Measurements from ENCODE around the gene NOP56.
A peak's percentile ranks its signal among the peaks of the same experiment; 100 is the strongest.
"Not testable (repeated sequence)": the region's sequence is repeated elsewhere in the genome, so short reads cannot be mapped to it uniquely, and the experiment has no call there.

The NOP56 gene

GRCh38 chr20:2652724-2653555 lies 508 bp downstream of the NOP56 start:
- no peak for DNase-seq

GRCh38 chr20:2653556-2654383 lies 1.3 kb downstream of the NOP56 start:
- no peak for DNase-seq

- no peak for DNase-seq
These were observed 2.0 kb downstream of the NOP56 start for GRCh38 chr20:2654384-2654822.

- no peak for DNase-seq
These were observed 2.4 kb downstream of the NOP56 start for GRCh38 chr20:2654831-2655230.

- no peak for DNase-seq
These were observed 3.1 kb downstream of the NOP56 start for GRCh38 chr20:2655331-2656116.

GRCh38 chr20:2656471-2657117 lies 4.2 kb downstream of the NOP56 start:
- DNase-seq = no peak

- DNase-seq = no peak
These were observed 4.8 kb downstream of the NOP56 start for GRCh38 chr20:2657241-2657640.

GRCh38 chr20:2657674-2658073 lies 5.2 kb downstream of the NOP56 start:
- DNase-seq = no peak

- no peak for DNase-seq
These were observed 6.3 kb downstream of the NOP56 start for GRCh38 chr20:2658414-2659354.

GRCh38 chr20:2659547-2659946 lies 7.1 kb downstream of the NOP56 start:
- no peak for DNase-seq

- no peak for DNase-seq
These were observed 11.0 kb downstream of the NOP56 start for GRCh38 chr20:2663364-2663886.

- peak; percentile 86 for DNase-seq
These were observed 11.7 kb downstream of the NOP56 start, which contains the start of gene IDH3B for GRCh38 chr20:2663887-2664719. Gene IDH3B (minus strand): TSS chr20:2664216. CDS start chr20:2664188, 28 bp downstream.

- DNase-seq = no peak
These were observed 19.5 kb downstream of the NOP56 start for GRCh38 chr20:2671977-2672376.

- no peak for DNase-seq
These were observed 20.0 kb downstream of the NOP56 start for GRCh38 chr20:2672446-2672845.

GRCh38 chr20:2673453-2673852 lies 21.0 kb downstream of the NOP56 start:
- DNase-seq = no peak

GRCh38 chr20:2680046-2680445 lies 27.6 kb downstream of the NOP56 start:
- no peak for DNase-seq

GRCh38 chr20:2682040-2682439 lies 29.6 kb downstream of the NOP56 start:
- DNase-seq = not testable (repeated sequence)

GRCh38 chr20:2684817-2685216 lies 32.4 kb downstream of the NOP56 start:
- not testable (repeated sequence) for DNase-seq

- no peak for DNase-seq
These were observed 35.1 kb downstream of the NOP56 start for GRCh38 chr20:2687514-2687913.

- peak; percentile 16 for DNase-seq
These were observed 35.7 kb downstream of the NOP56 start for GRCh38 chr20:2688041-2688591.
